ENCODE measurements around the gene SLC2A8. TPM values are rescaled to one million over a fixed set of nuclear protein-coding genes. Genes with fewer than 3 reads are reported as not detected.
A peak's percentile ranks its signal among the peaks of the same experiment; 100 is the strongest.

The SLC2A8 gene
- total RNA-seq, 1 donor = 5.5 TPM

GRCh38 chr9:127380479-127380878 lies 16.5 kb upstream of the SLC2A8 start:
- DNase-seq (ENCODE audit: low read depth) = peak; percentile 26
- no peak overlapping the region for H3K4me3 ChIP-seq (ENCODE audit: low read depth, low read length)
- no peak for TF ChIP-seq CTCF (IDR thresholded peaks at IDR 0.05; ENCODE audit: insufficient read depth, low read length)

GRCh38 chr9:127382541-127382940 lies 14.4 kb upstream of the SLC2A8 start:
- DNase-seq (ENCODE audit: low read depth) = no peak
- no peak overlapping the region for H3K4me3 ChIP-seq (ENCODE audit: low read depth, low read length)
- TF ChIP-seq CTCF (IDR thresholded peaks at IDR 0.05; ENCODE audit: insufficient read depth, low read length) = no peak

GRCh38 chr9:127384016-127384730 lies 12.8 kb upstream of the SLC2A8 start:
- TF ChIP-seq CTCF (IDR thresholded peaks at IDR 0.05; ENCODE audit: insufficient read depth, low read length) = no peak
- DNase-seq (ENCODE audit: low read depth) = no peak
- no peak overlapping the region for H3K4me3 ChIP-seq (ENCODE audit: low read depth, low read length)

GRCh38 chr9:127384901-127385300 lies 12.1 kb upstream of the SLC2A8 start:
- no peak overlapping the region for H3K4me3 ChIP-seq (ENCODE audit: low read depth, low read length)
- DNase-seq (ENCODE audit: low read depth) = no peak
- no peak for TF ChIP-seq CTCF (IDR thresholded peaks at IDR 0.05; ENCODE audit: insufficient read depth, low read length)

GRCh38 chr9:127386249-127386648 lies 10.7 kb upstream of the SLC2A8 start:
- no peak overlapping the region for H3K4me3 ChIP-seq (ENCODE audit: low read depth, low read length)
- TF ChIP-seq CTCF (IDR thresholded peaks at IDR 0.05; ENCODE audit: insufficient read depth, low read length) = no peak
- DNase-seq (ENCODE audit: low read depth) = no peak

- no peak for TF ChIP-seq CTCF (IDR thresholded peaks at IDR 0.05; ENCODE audit: insufficient read depth, low read length)
- DNase-seq (ENCODE audit: low read depth) = no peak
Observed at GRCh38 chr9:127386981-127387380, 10.0 kb upstream of the SLC2A8 start.

More at GRCh38 chr9:127386981-127387380, 10.0 kb upstream of the SLC2A8 start:
- no peak overlapping the region for H3K4me3 ChIP-seq (ENCODE audit: low read depth, low read length)
